Measurements from ENCODE around the gene GRM5.
"Not testable (repeated sequence)": the region's sequence is repeated elsewhere in the genome, so short reads cannot be mapped to it uniquely, and the experiment has no call there.

Gene GRM5

GRCh38 chr11:88555018-88555828, 510.6 kb downstream of the GRM5 start:
- no peak for FAIRE-seq
- DNase-seq (ENCODE audit: insufficient read length, low spot score), result no peak

- no peak for DNase-seq (ENCODE audit: insufficient read length, low spot score)
- FAIRE-seq, result no peak
Observed at GRCh38 chr11:88553204-88553603, 512.6 kb downstream of the GRM5 start.

GRCh38 chr11:88552379-88553062, 513.3 kb downstream of the GRM5 start:
- DNase-seq (ENCODE audit: insufficient read length, low spot score), result peak; percentile 25
- FAIRE-seq, result peak; percentile 94

GRCh38 chr11:88544656-88545280, 521.0 kb downstream of the GRM5 start:
- no peak for FAIRE-seq
- no peak for DNase-seq (ENCODE audit: insufficient read length, low spot score)

GRCh38 chr11:88543902-88544655, 521.7 kb downstream of the GRM5 start:
- FAIRE-seq, result peak; percentile 97
- DNase-seq (ENCODE audit: insufficient read length, low spot score), result peak; percentile 47

- FAIRE-seq, result no peak
- DNase-seq (ENCODE audit: insufficient read length, low spot score), result no peak
Observed at GRCh38 chr11:88541006-88541405, 524.8 kb downstream of the GRM5 start.

- no peak for DNase-seq (ENCODE audit: insufficient read length, low spot score)
- FAIRE-seq, result no peak
Observed at GRCh38 chr11:88538098-88538497, 527.7 kb downstream of the GRM5 start.

- FAIRE-seq (no peak), DNase-seq (ENCODE audit: insufficient read length, low spot score) (no peak)
Observed at GRCh38 chr11:88537613-88538012, 528.2 kb downstream of the GRM5 start.

- DNase-seq (ENCODE audit: insufficient read length, low spot score) (no peak), FAIRE-seq (no peak)
Observed at GRCh38 chr11:88536616-88537265, 529.0 kb downstream of the GRM5 start.

- FAIRE-seq, result no peak
- no peak for DNase-seq (ENCODE audit: insufficient read length, low spot score)
Observed at GRCh38 chr11:88535916-88536547, 529.8 kb downstream of the GRM5 start.

GRCh38 chr11:88535266-88535665, 530.5 kb downstream of the GRM5 start:
- DNase-seq (ENCODE audit: insufficient read length, low spot score) (no peak), FAIRE-seq (no peak)

- FAIRE-seq; DNase-seq (ENCODE audit: insufficient read length, low spot score): not testable (repeated sequence)
Observed at GRCh38 chr11:88534706-88535105, 531.1 kb downstream of the GRM5 start.

GRCh38 chr11:88534185-88534584, 531.6 kb downstream of the GRM5 start:
- FAIRE-seq (no peak), DNase-seq (ENCODE audit: insufficient read length, low spot score) (no peak)

GRCh38 chr11:88533001-88533400, 532.8 kb downstream of the GRM5 start:
- DNase-seq (ENCODE audit: insufficient read length, low spot score), result no peak
- FAIRE-seq, result no peak

- no peak for FAIRE-seq
- no peak for DNase-seq (ENCODE audit: insufficient read length, low spot score)
Observed at GRCh38 chr11:88531831-88532230, 534.0 kb downstream of the GRM5 start.

- DNase-seq (ENCODE audit: insufficient read length, low spot score), result no peak
- FAIRE-seq, result no peak
Observed at GRCh38 chr11:88529426-88529825, 536.4 kb downstream of the GRM5 start.

GRCh38 chr11:88523386-88524071, 542.3 kb downstream of the GRM5 start:
- DNase-seq (ENCODE audit: insufficient read length, low spot score) (no peak), FAIRE-seq (no peak)

GRCh38 chr11:88522624-88523385, 543.0 kb downstream of the GRM5 start:
- FAIRE-seq, result no peak
- DNase-seq (ENCODE audit: insufficient read length, low spot score), result no peak

- no peak for FAIRE-seq
- no peak for DNase-seq (ENCODE audit: insufficient read length, low spot score)
Observed at GRCh38 chr11:88521799-88522201, 544.0 kb downstream of the GRM5 start.

Measured in GM19239 (cell line).